ENCODE measurements around the gene PRRG3.

The PRRG3 gene

DNA sequence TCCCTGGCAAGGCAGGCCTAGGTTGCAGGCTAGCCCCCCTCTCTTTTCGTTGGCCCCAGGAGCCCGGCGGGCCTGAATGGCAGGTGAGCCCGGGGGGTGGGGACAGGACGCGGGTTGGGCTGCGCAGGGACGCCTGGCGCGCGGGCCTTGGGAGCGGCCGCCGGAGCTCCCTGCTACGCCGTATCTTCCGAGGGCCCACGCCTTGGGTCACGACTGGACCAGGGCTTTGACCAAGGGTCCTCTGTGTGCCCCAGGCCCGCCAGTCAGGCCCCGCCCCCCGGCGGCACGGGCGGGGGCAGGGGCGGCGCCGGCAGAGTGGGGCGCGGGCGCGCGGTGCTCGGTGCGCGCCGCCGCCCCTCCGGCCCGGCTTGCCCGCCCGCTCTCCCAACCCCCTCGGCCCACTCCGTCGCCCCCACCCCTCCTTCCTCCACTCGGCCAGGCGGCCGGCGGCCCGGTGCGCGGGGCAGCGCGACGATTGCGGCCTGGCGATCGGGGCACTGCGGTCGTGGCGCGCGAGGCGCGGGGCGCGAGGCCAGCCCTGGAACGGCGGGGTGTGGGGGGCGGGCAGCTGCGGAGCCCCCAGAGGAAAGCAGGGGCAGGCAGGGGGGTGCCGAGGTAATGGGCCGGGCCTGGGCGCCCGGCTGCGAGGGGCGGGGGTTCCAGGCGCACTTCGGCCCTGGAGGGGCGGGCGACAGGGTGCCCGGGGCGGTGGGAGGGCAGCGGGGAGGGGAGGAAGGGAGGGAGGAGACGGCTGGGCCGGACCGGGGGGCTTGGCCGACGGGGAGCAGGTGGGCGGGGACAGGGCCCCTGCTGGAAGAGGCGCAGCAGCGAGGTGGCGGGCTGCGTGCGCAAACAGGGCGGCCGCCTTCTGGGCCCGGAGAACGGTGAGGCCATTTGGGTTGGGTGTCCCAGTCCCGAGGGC lies at the start of gene PRRG3:
TSS of gene PRRG3 (plus strand) at position 798 of the 922 bp plus-strand sequence. CDS start 3,357 bp downstream, outside the sequence.
- in situ Hi-C loops (cut with HindIII; ENCODE audit: low sequenced_read_pairs) = loop anchor here (5.0 kb wide), 1 partner anchor 37 kb away; the partner anchor contains the start of gene CNGA2

DNA sequence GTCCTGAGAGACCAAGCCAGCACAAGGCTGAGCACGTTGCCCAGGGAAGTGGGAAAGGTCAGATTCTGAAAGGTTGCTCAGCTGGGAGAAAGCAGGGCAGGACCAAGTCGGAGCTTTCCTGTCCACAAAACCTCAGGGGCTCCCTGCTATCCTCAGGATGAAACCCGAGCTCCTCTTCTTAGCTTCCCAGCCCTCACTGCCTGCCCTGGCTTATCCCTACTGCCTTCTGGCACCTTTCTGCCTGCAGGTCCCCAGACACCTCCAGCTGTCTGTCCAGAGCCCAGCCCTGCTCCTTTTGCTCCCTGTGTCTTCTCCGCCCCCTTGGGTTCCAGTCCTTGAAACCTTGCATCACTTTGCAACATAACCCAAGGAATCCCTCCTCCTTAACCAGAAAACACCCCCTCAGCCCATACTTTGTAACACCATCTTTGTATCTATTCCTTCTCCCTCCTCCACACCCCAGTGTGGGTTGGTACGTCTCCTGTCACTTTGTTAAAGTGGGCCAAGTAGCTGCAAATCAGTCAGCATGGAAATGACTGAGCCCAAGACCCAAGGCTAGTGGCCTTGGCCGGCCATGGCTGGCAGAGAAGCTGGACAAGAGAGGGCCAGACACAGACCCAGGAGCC lies 20.0 kb upstream of the PRRG3 start:
- in situ Hi-C loops (cut with HindIII; ENCODE audit: low sequenced_read_pairs) = no loop called here

DNA sequence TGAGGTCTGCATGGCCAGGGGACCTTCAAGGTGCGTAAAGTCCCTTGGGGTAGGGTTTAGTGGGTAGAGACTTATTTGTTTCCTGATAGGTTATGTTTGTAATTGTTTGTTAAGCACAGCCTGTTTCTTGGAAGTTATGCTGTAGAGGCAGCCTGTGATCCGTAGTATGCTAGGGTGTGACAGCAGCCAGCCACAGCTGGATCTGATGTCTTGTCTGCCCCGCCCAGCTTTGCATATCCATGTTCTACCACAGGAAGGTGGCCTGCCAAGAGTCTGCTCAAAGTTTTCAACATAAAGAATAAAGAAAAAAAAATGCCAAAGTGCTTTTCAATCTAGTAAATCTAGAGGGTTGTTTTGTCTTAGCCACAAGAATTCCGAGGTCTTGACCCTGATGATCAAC lies 19.1 kb upstream of the PRRG3 start:
- in situ Hi-C loops (cut with HindIII; ENCODE audit: low sequenced_read_pairs) = no loop called here

DNA sequence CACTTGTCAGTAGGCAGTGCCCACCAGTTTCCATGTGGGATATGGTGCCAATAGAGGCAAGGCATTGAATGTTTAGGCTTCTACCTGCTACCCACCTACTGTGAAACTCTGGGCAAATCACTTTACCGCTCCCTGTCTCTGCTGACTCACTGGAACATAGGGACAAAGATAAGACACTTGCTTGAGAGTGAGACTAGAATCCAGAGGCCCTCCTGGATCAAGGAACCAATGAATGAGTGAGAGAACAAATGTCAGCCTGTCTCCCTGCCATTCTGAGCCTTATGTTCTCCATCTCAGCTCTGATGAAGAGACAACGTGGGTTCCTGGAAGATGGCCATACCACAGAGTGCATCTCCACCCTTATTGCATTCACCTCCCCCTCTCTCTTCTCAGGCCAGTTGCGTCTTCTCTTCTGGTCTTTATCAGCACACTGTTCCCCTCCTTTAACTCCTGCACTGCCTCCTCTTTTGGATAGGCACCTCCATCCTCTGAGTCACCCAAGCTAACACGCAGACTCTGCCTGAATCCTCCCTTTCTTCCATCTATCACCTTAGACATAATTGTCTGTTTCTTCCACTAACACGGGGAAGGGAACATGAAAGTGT lies 15.4 kb upstream of the PRRG3 start:
- in situ Hi-C loops (cut with HindIII; ENCODE audit: low sequenced_read_pairs) = no loop called here

DNA sequence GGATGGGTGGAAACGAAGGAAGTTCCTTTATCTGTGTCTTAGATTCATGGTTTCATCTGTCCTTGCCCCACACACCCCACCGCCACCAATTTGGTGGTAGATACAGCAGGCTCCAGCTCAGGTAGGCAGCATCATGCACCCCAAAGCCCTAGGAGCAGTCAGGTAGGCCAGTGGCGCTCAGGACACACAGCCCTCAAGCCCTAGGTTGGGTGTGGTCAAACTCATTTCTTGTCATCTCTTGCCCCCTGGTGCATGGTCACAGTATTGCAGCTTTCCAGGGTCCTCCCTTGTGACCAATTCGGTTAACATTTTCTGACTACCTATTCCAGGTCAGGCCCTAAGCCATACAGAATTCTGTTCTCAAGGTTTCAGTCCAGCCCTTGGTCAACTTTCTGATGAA lies 14.5 kb upstream of the PRRG3 start:
- in situ Hi-C loops (cut with HindIII; ENCODE audit: low sequenced_read_pairs) = no loop called here

DNA sequence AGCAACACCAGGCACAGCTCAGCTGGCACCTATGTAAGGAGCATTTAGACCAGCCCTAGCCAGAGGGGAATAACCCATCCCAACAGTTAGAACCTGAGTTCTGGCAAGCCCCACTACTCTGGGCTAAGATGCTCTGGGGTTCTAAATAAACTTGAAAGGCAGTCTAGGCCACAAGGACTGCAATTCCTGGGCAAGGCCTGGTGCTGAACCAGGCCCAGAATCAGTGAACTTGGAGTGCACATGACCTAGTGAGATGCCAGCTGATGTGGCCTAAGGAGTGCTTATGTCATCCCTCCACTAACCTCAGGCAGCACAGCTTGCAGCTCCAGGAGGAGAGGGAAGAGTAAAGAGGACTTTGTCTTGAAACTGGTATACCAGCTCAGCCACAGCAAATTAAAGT lies 7.6 kb upstream of the PRRG3 start:
- in situ Hi-C loops (cut with HindIII; ENCODE audit: low sequenced_read_pairs) = no loop called here

DNA sequence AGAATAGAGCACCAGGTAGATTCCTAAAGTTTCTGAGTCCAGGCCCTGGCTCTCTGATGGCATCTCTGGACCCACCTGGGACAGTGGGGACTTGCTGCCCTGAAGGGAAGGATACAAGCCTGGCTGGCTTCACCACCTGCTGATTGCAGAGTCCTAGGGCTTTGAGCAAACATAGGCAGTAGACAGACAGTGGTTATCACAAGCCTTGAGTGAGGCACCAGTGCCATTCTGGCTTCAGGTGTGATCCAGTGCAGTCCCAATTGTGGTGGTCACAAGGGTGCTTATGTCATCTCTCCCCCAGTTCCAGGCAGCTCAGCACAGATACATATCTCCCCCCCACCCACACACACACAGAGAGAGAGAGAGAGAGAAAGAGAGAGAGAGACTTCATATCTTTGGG lies 6.6 kb upstream of the PRRG3 start:
- in situ Hi-C loops (cut with HindIII; ENCODE audit: low sequenced_read_pairs) = no loop called here

DNA sequence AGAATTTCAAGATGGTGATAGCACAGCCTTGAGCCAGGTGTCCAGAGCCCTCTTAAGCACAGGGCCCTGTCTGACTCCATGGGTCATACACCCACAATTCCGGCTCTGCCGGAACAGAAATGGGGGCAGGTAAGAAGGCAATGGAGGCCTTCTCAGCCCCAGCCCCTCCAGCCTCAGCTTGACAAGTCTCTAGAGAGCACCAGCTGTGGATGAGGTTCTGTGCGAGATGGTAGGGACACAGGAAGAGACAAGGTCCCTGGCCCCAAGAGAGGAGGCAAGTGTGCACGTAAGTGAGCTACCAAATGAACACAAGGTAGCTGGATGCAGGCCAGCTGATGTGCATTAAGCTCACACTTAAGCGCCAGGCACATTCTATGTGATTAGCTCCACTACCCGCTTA lies 2.4 kb upstream of the PRRG3 start:
- in situ Hi-C loops (cut with HindIII; ENCODE audit: low sequenced_read_pairs) = no loop called here

DNA sequence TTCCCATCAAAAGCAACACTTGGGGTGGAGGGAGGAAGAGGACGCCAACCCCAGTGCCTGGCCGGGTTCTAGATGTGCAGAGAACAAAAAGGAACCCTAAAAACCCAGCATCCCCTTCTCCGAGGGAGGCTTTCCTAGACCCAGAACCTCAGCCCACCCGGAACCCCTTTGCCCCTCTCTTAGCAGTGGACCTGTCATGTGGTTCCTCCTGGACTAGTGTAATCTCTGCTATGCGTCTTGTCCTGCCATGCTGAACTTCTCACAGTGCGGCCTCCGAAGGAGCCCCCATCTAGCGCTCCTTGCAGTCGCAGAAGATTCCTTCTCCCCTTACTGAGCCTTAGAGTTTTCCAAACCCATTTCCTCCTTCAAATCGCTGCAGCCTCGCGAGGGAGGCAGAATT lies 1.1 kb upstream of the PRRG3 start:
- in situ Hi-C loops (cut with HindIII; ENCODE audit: low sequenced_read_pairs) = no loop called here

DNA sequence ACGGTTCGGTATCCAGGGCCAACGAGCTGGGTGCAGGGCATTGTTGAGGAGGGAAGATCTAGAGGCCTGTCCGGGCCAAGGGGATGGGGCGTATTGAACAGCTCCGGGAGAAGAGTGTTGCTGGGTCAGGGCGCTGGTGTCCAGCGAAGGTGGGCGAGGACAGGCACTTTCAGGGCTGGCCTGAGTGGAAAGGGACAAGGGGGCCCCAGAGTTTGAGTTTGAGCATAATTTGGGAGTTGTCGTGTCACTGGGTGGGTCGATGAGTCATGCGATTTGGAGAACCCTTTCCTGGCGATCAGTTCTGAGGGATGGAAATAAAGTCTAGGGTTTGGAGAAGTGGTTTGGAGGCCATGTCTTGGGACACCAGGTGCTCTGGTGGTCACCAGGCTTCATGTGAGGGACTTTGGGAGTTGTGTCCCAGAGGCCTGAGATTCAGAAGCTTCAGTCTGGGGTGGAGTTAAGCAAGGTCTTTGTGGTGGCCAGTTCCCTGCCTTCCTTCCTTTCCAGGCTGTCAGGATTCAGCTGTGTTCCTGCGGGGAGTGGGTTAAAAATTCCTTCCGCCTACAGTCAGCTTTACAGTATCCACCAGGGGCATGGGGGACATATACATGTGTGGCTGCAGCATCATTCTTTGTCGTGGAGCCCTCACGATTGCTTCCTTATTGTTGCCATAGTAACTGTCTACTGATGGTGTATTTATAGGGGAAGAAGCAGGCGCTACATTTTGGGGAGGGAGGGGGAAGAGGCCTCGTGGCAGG lies 504 bp downstream of the PRRG3 start:
- in situ Hi-C loops (cut with HindIII; ENCODE audit: low sequenced_read_pairs) = loop anchor here (5.0 kb wide), 1 partner anchor 37 kb away; the partner anchor contains the start of gene CNGA2

DNA sequence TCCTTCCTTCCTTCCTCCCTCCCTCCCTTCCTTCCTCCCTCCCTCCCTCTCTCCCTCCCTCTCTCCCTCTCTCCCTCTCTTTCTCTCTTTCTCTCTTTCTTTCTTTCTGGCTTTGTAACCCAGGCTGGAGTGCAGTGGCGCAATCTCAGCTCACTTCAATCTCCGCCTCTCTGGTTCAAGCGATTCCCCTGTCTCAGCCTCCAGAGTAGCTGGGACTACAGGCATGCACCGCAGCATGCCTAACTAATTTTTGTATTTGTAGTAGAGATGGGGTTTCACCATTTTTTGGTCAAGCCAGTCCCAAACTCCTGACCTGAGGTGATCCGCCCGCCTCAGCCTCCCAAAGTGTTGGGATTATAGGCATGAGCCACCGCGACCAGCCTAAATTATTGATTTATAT lies 1.8 kb downstream of the PRRG3 start:
- in situ Hi-C loops (cut with HindIII; ENCODE audit: low sequenced_read_pairs) = loop anchor here (5.0 kb wide), 1 partner anchor 35 kb away; the partner anchor contains the start of gene CNGA2

DNA sequence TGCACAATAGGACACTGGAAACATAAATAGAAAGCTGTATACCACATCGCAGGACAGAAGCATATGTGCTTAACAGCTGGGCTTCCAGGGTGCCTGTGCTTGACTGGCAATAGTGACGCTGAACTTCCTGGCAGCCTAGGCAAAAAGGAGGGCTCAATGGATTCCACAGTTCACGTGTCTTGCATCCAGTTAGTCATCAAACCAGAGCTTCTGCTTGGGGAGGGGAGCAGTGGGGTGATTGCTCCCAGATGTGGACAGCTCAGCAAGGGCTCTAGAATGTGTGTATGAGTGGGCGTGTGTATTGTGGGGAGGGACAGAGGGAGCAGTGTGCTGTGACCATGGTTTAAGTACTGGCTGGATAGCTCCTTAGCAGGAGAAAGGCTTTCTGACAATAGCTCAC lies 2.3 kb downstream of the PRRG3 start:
- in situ Hi-C loops (cut with HindIII; ENCODE audit: low sequenced_read_pairs) = loop anchor here (5.0 kb wide), 1 partner anchor 35 kb away; the partner anchor contains the start of gene CNGA2

DNA sequence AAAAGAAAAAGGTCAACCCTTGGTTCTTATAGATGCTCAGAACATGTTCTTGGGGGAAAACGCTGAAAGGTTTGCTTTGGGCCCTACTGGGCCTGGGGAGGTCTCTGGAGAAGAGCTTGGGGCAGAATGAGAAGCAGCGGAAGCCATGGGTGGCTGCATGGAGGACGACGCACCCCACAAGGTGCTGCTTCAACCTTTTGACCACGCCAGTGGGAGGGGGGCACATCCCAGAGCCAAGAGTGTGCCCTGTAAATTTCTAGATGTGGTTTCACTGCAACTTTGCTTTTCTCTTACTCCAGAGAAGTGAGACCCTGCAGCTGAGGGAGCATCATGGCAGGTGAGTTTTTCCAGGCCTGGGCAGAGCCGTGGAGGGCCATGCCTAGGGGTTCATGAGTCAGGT lies 3.2 kb downstream of the PRRG3 start:
- in situ Hi-C loops (cut with HindIII; ENCODE audit: low sequenced_read_pairs) = loop anchor here (5.0 kb wide), 1 partner anchor 34 kb away; the partner anchor contains the start of gene CNGA2

DNA sequence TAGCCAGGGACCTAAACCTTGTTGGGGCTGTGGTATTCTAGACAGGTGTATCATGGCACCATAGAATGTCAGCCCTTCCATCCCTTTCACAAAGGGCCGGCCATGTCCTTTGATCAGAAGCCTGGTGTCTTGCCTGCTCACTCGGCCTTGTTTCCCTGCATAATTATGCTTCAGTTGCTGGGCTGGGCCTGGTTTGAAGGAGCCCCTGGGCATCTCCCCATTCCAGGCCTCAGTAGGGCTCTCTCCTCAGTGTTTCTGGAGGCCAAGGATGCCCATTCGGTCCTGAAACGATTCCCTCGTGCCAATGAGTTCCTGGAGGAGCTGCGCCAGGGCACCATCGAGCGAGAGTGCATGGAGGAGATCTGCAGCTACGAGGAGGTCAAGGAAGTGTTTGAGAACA lies 4.5 kb downstream of the PRRG3 start:
- in situ Hi-C loops (cut with HindIII; ENCODE audit: low sequenced_read_pairs) = loop anchor here (5.0 kb wide), 1 partner anchor 33 kb away; the partner anchor contains the start of gene CNGA2

DNA sequence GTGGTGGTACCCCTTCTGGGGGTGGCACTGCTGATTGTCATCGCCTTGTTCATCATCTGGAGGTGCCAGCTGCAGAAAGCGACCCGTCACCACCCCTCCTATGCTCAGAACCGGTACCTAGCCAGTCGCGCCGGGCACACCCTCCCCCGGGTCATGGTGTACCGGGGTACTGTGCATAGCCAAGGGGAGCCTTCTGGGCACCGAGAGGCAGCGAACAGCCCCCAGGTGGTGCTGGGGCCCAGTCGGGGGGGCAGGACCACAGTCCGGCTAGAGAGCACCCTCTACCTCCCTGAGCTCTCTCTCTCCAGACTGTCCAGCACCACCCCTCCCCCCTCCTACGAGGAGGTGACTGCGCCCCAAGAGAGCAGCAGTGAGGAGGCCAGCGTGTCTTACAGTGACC lies 5.3 kb downstream of the PRRG3 start:
- in situ Hi-C loops (cut with HindIII; ENCODE audit: low sequenced_read_pairs) = no loop called here

DNA sequence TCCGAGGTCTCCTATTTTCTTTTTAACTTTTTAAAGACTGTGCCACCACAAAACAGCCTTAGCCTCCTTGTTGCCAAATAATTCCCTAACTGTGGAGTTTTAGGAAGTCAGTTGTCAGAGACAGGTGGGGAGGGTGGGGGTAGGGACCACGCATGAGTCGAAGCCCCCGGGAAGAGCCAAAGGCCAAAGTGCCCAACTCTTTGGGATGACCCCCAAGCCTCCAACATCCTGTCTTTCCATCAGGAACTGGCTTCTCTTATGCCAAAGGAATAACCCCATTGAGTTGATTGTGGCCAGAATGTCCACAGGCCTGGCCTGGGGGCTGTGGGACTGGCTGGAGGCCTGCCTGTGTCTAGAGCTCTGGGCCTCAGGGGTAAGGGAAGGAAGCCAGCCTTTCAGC lies 5.8 kb downstream of the PRRG3 start:
- in situ Hi-C loops (cut with HindIII; ENCODE audit: low sequenced_read_pairs) = no loop called here

DNA sequence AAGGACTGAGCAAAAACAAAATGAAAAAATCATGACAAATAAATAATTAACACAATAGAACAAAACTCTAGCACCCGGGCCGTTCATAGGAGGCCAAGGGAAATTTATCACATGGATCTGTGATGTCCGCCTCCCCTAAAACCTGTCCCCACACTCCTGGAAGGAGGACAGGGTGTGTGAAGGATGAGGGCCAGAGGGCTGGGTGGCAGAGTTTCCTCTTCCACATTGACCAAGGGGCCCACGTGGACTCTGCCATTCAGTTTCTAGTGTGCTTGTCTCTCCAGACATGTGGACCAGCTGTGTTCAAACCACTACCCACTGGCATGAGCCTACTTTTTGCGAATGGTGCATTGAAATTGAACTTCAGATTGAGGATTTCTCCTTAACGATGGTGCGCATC lies 6.3 kb downstream of the PRRG3 start:
- in situ Hi-C loops (cut with HindIII; ENCODE audit: low sequenced_read_pairs) = no loop called here

DNA sequence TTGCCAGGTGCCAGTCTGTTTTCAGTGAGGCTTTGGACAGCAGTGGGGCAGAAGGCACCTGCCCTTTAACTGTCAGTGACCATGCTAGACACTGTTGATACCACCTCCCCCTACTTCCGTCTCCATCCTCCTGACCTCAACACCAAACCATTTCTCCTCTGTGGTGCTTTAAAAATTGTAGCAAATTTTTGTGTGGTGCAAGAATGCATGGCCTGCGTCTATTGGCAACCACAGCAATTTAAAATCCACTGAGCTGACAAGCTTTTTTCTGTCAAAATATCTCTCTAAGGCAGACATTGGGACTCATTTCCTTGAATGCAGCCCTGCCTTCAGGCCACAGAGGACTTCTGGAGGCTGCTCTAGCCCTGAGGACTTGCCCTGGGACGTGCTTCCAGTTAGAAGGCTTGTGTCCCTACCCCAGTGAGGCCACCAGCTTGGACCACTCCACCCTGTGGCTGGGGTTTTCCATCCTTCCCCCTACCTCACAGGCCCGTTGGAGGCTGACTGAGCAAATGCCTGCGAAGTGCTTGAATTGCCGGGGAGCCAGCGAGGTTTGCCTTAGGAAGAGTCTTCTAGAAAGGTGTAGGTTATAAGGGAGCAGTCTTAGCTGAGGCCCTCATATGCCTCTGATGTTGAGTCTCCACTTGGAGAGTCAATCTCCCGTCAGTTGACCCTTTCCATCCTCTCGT lies 6.9 kb downstream of the PRRG3 start:
- in situ Hi-C loops (cut with HindIII; ENCODE audit: low sequenced_read_pairs) = no loop called here

DNA sequence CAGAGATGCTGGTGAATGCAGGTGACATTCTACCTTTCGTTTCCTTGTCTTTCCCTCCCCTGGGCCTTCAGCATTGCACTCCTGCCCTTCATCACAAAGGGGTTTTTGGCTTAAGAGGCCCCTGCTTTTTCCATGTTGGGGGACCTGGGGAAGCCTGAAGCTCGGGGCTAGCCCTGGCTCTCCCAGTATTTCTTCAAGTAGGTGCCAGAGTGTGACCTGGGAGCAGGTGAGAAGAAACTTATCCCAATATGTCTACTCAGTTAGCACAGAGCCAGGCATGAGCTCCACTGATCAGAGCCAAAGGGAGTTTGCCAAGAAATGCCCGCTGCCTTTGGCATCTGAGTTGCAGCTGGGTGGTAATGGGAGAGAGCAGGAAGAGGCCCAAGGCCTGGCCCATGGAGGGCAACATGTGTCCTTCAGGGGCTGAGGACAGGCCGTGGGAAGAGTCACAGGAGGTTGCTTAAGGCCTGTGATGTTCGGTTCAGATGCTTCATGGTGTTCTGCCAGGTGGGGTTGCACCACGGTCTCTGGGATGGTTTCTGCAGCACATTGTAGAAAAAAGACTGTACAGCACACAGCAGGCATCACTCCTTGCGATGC lies 7.6 kb downstream of the PRRG3 start:
- in situ Hi-C loops (cut with HindIII; ENCODE audit: low sequenced_read_pairs) = no loop called here

DNA sequence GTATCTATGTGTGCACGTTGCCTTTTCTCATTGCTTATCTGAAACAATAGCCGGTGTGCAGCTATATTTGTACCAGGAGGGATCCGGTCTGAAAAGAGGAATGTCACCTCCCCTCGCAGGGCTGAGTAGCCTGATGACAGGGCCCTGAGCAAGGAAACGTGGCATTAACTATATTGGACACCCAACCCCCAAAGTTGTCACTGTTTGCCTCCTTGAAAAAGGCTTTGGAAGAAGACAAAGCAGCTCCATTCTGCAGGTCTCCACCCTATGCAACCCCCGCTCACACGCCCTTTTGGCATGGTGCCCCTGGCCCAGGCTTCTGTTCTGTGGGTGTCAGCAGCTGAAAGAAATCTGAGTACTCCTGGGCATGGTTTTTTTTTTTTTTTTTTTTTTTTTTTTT lies 8.2 kb downstream of the PRRG3 start:
- in situ Hi-C loops (cut with HindIII; ENCODE audit: low sequenced_read_pairs) = no loop called here
